GM12801 (cell line): ENCODE data around the gene PRRC1.

Experiments used
- CTCF ChIP-seq: IDR thresholded peaks from one replicate; pipeline ENCODE4 v1.5.1; 2011; ENCODE audit warnings: control low read depth; ENCODE audit not compliant: insufficient read length; ENCODE audit errors: extremely low read depth

PRRC1 gene

GRCh38 chr5:127551410-127552041 lies 34.1 kb downstream of the PRRC1 start:
- no peak for TF ChIP-seq CTCF

- TF ChIP-seq CTCF: no peak
Observed at GRCh38 chr5:127555826-127556225, 38.4 kb downstream of the PRRC1 start.

GRCh38 chr5:127556609-127557334 lies 39.3 kb downstream of the PRRC1 start:
- no peak for TF ChIP-seq CTCF

GRCh38 chr5:127558273-127558672 lies 40.8 kb downstream of the PRRC1 start:
- no peak for TF ChIP-seq CTCF

- TF ChIP-seq CTCF: no peak
Observed at GRCh38 chr5:127561254-127561653, 43.8 kb downstream of the PRRC1 start.

GRCh38 chr5:127562252-127562651 lies 44.8 kb downstream of the PRRC1 start:
- no peak for TF ChIP-seq CTCF

GRCh38 chr5:127563136-127563535 lies 45.7 kb downstream of the PRRC1 start:
- no peak for TF ChIP-seq CTCF
